Central memory CD8-positive, alpha-beta T cell (primary cell): ENCODE results near the gene PCDHB12.
"Not testable (repeated sequence)": the region's sequence is repeated elsewhere in the genome, so short reads cannot be mapped to it uniquely, and the experiment has no call there.

Experiments used
- ATAC-seq: fragments of 150-1000 bp; cut with Tn5 transposase; replicated peaks from 2 replicates; pipeline ENCODE4 v1.10.0; 2022; ENCODE audit warnings: mild to moderate bottlenecking, moderate FRiP score, moderate number of reproducible peaks; ENCODE audit not compliant: poor library complexity, severe bottlenecking; ENCODE audit errors: extremely low read depth
- DNase-seq, 2 donors: peaks; one replicate each; pipeline ENCODE4 v3.0.0; 2021; ENCODE audit warnings: low spot score in 2 of 2
- H3K27ac Mint-ChIP-seq: one replicate; pipeline ENCODE4 v1.8.0; 2022; ENCODE audit warnings: low read depth, mild to moderate bottlenecking, moderate library complexity, mixed read lengths
- H3K27me3 Mint-ChIP-seq: one replicate; pipeline ENCODE4 v1.8.0; 2022; ENCODE audit warnings: mixed read lengths
- H3K36me3 Mint-ChIP-seq: one replicate; pipeline ENCODE4 v1.8.0; 2022; ENCODE audit warnings: mild to moderate bottlenecking, moderate library complexity, mixed read lengths; ENCODE audit not compliant: insufficient read depth
- H3K4me1 Mint-ChIP-seq: one replicate; pipeline ENCODE4 v1.8.0; 2022; ENCODE audit warnings: mixed read lengths
- H3K4me3 Mint-ChIP-seq: one replicate; pipeline ENCODE4 v1.8.0; 2022; ENCODE audit warnings: mild to moderate bottlenecking, moderate library complexity, mixed read lengths
- H3K9me3 Mint-ChIP-seq: one replicate; pipeline ENCODE4 v1.8.0; 2022; ENCODE audit warnings: mixed read lengths

PCDHB12 gene

DNA sequence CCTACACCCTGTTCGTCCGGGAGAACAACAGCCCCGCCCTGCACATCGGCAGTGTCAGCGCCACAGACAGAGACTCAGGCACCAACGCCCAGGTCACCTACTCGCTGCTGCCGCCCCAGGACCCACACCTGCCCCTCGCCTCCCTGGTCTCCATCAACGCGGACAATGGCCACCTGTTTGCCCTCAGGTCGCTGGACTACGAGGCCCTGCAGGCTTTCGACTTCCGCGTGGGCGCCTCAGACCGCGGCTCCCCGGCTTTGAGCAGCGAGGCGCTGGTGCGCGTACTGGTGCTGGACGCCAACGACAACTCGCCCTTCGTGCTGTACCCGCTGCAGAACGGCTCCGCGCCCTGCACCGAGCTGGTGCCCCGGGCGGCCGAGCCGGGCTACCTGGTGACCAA is 19.8 kb upstream of the PCDHB12 start:
- not testable (repeated sequence) for DNase-seq, H3K27ac Mint-ChIP-seq, H3K9me3 Mint-ChIP-seq, H3K36me3 Mint-ChIP-seq, H3K4me3 Mint-ChIP-seq, ATAC-seq
- peaks cover 12% of the 10 kb centered on the region for H3K4me1 Mint-ChIP-seq
- peaks cover 81% of the 10 kb centered on the region for H3K27me3 Mint-ChIP-seq

GRCh38 chr5:141189131-141189530 is 19.4 kb upstream of the PCDHB12 start:
- Mint-ChIP-seq H3K27me3 (peaks cover 80% of the 10 kb centered on the region), H3K4me1 (peaks cover 12% of the 10 kb centered on the region)
- DNase-seq, H3K36me3 Mint-ChIP-seq, H3K4me3 Mint-ChIP-seq, H3K9me3 Mint-ChIP-seq, H3K27ac Mint-ChIP-seq, ATAC-seq: not testable (repeated sequence)

- no peak for DNase-seq
- Mint-ChIP-seq H3K36me3 (peaks cover 2% of the 10 kb centered on the region), H3K4me3 (no peak within 1 kb of the TSS), H3K4me1 (peaks cover 6% of the 10 kb centered on the region), H3K27ac (no peak within 1 kb of the TSS), H3K9me3 (peaks cover 10% of the 10 kb centered on the region), H3K27me3 (peaks cover 67% of the 10 kb centered on the region)
- ATAC-seq: no peak
These were observed 16.3 kb upstream of the PCDHB12 start, which contains the start of gene PCDHB10 for GRCh38 chr5:141192110-141192725. Gene PCDHB10, plus strand, starts transcription at chr5:141192353. Its CDS starts 200 bp downstream, at chr5:141192553.

DNA sequence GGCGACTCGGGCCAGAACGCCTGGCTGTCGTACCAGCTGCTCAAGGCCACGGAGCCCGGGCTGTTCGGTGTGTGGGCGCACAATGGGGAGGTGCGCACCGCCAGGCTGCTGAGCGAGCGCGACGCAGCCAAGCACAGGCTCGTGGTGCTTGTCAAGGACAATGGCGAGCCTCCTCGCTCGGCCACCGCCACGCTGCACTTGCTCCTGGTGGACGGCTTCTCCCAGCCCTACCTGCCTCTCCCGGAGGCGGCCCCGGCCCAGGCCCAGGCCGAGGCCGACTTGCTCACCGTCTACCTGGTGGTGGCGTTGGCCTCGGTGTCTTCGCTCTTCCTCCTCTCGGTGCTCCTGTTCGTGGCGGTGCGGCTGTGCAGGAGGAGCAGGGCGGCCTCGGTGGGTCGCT is 14.2 kb upstream of the PCDHB12 start:
- DNase-seq, H3K27ac Mint-ChIP-seq, H3K36me3 Mint-ChIP-seq, ATAC-seq, H3K4me3 Mint-ChIP-seq, H3K4me1 Mint-ChIP-seq: not testable (repeated sequence)
- peaks cover 74% of the 10 kb centered on the region for H3K27me3 Mint-ChIP-seq
- H3K9me3 Mint-ChIP-seq: peaks cover 22% of the 10 kb centered on the region

DNA sequence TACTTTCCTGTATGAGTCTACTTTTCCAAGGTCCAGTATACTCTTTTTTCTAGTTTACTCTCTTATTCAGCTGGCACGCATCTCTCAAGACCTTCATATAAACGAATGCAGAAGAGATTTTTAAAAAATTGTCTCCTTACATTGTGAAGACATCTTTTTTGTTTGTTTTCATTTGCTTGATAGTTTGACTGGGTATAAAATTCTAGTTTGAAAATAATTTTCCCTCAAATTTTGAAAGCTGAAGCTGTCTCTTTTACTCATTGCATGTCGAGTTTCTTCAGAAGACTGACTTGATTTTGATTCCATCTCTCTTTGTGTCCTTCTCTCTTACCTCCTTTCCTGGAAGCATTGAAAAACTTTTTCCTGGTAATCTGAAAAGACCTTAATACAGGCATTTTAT is 12.2 kb upstream of the PCDHB12 start:
- peaks cover 59% of the 10 kb centered on the region for H3K27me3 Mint-ChIP-seq
- DNase-seq (no peak), ATAC-seq (no peak)
- H3K27ac Mint-ChIP-seq: no peak overlapping the region
- peaks cover 22% of the 10 kb centered on the region for H3K9me3 Mint-ChIP-seq
- H3K4me3 Mint-ChIP-seq: no peak overlapping the region
- no peaks in the 10 kb centered on the region for H3K4me1 Mint-ChIP-seq
- H3K36me3 Mint-ChIP-seq: no peaks in the 10 kb centered on the region

- H3K9me3 Mint-ChIP-seq: peaks cover 22% of the 10 kb centered on the region
- ATAC-seq (no peak), DNase-seq (no peak)
- H3K27me3 Mint-ChIP-seq: peaks cover 55% of the 10 kb centered on the region
- H3K36me3 Mint-ChIP-seq: no peaks in the 10 kb centered on the region
- H3K4me3 Mint-ChIP-seq: no peak within 1 kb of the TSS
- no peaks in the 10 kb centered on the region for H3K4me1 Mint-ChIP-seq
- no peak within 1 kb of the TSS for H3K27ac Mint-ChIP-seq
These were observed 8.9 kb upstream of the PCDHB12 start, which contains the start of gene PCDHB11 for GRCh38 chr5:141199359-141200235. Gene PCDHB11, plus strand, starts transcription at chr5:141199627. Its CDS starts 148 bp downstream, at chr5:141199775.

- ATAC-seq, DNase-seq, H3K4me3 Mint-ChIP-seq, H3K27ac Mint-ChIP-seq, H3K4me1 Mint-ChIP-seq, H3K36me3 Mint-ChIP-seq: not testable (repeated sequence)
- Mint-ChIP-seq H3K9me3 (peaks cover 22% of the 10 kb centered on the region), H3K27me3 (peaks cover 71% of the 10 kb centered on the region)
These were observed 7.4 kb upstream of the PCDHB12 start for GRCh38 chr5:141201126-141201525.

GRCh38 chr5:141201646-141202045 is 6.9 kb upstream of the PCDHB12 start:
- H3K27ac Mint-ChIP-seq, H3K4me1 Mint-ChIP-seq, H3K4me3 Mint-ChIP-seq, DNase-seq, H3K36me3 Mint-ChIP-seq, ATAC-seq: not testable (repeated sequence)
- Mint-ChIP-seq H3K9me3 (peaks cover 17% of the 10 kb centered on the region), H3K27me3 (peaks cover 71% of the 10 kb centered on the region)

DNA sequence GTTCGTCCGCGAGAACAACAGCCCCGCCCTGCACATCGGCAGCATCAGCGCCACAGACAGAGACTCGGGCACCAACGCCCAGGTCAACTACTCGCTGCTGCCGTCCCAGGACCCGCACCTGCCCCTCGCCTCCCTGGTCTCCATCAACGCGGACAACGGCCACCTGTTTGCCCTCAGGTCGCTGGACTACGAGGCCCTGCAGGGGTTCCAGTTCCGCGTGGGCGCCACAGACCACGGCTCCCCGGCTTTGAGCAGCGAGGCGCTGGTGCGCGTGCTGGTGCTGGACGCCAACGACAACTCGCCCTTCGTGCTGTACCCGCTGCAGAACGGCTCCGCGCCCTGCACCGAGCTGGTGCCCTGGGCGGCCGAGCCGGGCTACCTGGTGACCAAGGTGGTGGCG is 1.8 kb downstream of the PCDHB12 start:
- H3K9me3 Mint-ChIP-seq, ATAC-seq, H3K4me3 Mint-ChIP-seq, DNase-seq, H3K36me3 Mint-ChIP-seq, H3K27ac Mint-ChIP-seq, H3K4me1 Mint-ChIP-seq: not testable (repeated sequence)
- peaks cover 80% of the 10 kb centered on the region for H3K27me3 Mint-ChIP-seq

GRCh38 chr5:141210849-141211248 is 2.3 kb downstream of the PCDHB12 start:
- not testable (repeated sequence) for H3K9me3 Mint-ChIP-seq, H3K27ac Mint-ChIP-seq, H3K36me3 Mint-ChIP-seq, H3K4me3 Mint-ChIP-seq, DNase-seq, H3K4me1 Mint-ChIP-seq, ATAC-seq
- H3K27me3 Mint-ChIP-seq: peaks cover 74% of the 10 kb centered on the region

GRCh38 chr5:141213656-141214339 is 5.3 kb downstream of the PCDHB12 start, which contains the start of gene PCDHB13:
Gene PCDHB13, plus strand, starts transcription at chr5:141213919. Its CDS starts 205 bp downstream, at chr5:141214124.
- DNase-seq, H3K4me1 Mint-ChIP-seq, H3K9me3 Mint-ChIP-seq, ATAC-seq, H3K36me3 Mint-ChIP-seq: not testable (repeated sequence)
- H3K27ac Mint-ChIP-seq: peak within 1 kb of the TSS; percentile 35
- H3K4me3 Mint-ChIP-seq: peak within 1 kb of the TSS; percentile 52
- H3K27me3 Mint-ChIP-seq: peaks cover 45% of the 10 kb centered on the region

DNA sequence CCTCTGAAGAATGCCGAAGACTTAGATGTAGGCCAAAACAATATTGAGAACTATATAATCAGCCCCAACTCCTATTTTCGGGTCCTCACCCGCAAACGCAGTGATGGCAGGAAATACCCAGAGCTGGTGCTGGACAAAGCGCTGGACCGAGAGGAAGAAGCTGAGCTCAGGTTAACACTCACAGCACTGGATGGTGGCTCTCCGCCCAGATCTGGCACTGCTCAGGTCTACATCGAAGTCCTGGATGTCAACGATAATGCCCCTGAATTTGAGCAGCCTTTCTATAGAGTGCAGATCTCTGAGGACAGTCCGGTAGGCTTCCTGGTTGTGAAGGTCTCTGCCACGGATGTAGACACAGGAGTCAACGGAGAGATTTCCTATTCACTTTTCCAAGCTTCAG is 6.1 kb downstream of the PCDHB12 start:
- not testable (repeated sequence) for H3K27ac Mint-ChIP-seq, ATAC-seq, H3K4me3 Mint-ChIP-seq, H3K36me3 Mint-ChIP-seq, H3K4me1 Mint-ChIP-seq, DNase-seq, H3K9me3 Mint-ChIP-seq
- H3K27me3 Mint-ChIP-seq: peaks cover 41% of the 10 kb centered on the region
